Measurements from ENCODE around the gene CPEB1.
"Not testable (repeated sequence)": the region's sequence is repeated elsewhere in the genome, so short reads cannot be mapped to it uniquely, and the experiment has no call there.

DNA sequence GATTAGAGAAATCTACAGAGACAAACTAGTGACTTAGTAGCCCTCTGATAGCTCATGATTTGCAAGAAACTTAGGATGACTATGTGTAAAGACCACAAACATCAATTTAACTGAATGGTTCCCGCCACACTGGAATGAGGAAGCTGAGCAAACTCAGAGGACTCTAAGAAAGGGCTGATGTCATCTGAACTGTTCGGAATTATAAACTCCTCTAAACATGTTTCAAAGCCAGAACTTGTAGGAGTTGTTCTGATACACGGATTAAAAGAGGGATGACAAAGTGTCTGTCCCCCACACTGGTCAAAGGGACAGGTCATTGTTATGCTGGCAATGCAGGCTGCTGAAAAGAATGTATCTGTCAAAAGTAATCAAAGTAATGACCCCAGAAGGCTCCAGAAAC is 141.3 kb downstream of the CPEB1 start:
- TF ChIP-seq POLR2A, POLR2AphosphoS5 (IDR thresholded peaks at IDR 0.05): not testable (repeated sequence)
- TF ChIP-seq, protein P1, sequence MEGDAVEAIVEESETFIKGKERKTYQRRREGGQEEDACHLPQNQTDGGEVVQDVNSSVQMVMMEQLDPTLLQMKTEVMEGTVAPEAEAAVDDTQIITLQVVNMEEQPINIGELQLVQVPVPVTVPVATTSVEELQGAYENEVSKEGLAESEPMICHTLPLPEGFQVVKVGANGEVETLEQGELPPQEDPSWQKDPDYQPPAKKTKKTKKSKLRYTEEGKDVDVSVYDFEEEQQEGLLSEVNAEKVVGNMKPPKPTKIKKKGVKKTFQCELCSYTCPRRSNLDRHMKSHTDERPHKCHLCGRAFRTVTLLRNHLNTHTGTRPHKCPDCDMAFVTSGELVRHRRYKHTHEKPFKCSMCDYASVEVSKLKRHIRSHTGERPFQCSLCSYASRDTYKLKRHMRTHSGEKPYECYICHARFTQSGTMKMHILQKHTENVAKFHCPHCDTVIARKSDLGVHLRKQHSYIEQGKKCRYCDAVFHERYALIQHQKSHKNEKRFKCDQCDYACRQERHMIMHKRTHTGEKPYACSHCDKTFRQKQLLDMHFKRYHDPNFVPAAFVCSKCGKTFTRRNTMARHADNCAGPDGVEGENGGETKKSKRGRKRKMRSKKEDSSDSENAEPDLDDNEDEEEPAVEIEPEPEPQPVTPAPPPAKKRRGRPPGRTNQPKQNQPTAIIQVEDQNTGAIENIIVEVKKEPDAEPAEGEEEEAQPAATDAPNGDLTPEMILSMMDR (IDR thresholded peaks at IDR 0.05), result not testable (repeated sequence)

All from suprapubic skin (tissue), 4 donors.